NCI-H146 treated with DMSO at 0.1 percent for 48 hours (cell line): ENCODE measurements around the gene ALB.
A peak's percentile ranks its signal among the peaks of the same experiment; 100 is the strongest.

Experiments
- DNase-seq: peaks from one replicate; lab custom pipeline; 2025; ENCODE audit not compliant: unreplicated experiment; lab: John Stamatoyannopoulos, UW

Gene ALB

GRCh38 chr4:73408181-73408867 is 4.2 kb downstream of the ALB start:
- no peak for DNase-seq

- DNase-seq: no peak
Observed at GRCh38 chr4:73409012-73409862, 5.2 kb downstream of the ALB start.

- DNase-seq: no peak
Observed at GRCh38 chr4:73409978-73410548, 6.0 kb downstream of the ALB start.

GRCh38 chr4:73410916-73411730 is 7.0 kb downstream of the ALB start:
- DNase-seq: no peak

DNA sequence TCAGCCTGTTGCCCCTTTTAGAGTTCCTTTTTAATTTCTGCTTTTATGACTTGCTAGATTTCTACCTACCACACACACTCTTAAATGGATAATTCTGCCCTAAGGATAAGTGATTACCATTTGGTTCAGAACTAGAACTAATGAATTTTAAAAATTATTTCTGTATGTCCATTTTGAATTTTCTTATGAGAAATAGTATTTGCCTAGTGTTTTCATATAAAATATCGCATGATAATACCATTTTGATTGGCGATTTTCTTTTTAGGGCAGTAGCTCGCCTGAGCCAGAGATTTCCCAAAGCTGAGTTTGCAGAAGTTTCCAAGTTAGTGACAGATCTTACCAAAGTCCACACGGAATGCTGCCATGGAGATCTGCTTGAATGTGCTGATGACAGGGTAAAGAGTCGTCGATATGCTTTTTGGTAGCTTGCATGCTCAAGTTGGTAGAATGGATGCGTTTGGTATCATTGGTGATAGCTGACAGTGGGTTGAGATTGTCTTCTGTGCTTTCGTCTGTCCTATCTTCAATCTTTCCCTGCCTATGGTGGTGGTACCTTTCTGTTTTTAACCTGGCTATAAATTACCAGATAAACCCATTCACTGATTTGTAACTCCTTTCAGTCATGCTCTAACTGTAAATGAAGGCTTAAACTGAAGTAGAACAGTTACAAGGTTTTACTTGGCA is 7.8 kb downstream of the ALB start:
- no peak for DNase-seq

- no peak for DNase-seq
Observed at GRCh38 chr4:73413294-73413755, 9.2 kb downstream of the ALB start.

- no peak for DNase-seq
Observed at GRCh38 chr4:73414936-73415271, 10.8 kb downstream of the ALB start.

DNA sequence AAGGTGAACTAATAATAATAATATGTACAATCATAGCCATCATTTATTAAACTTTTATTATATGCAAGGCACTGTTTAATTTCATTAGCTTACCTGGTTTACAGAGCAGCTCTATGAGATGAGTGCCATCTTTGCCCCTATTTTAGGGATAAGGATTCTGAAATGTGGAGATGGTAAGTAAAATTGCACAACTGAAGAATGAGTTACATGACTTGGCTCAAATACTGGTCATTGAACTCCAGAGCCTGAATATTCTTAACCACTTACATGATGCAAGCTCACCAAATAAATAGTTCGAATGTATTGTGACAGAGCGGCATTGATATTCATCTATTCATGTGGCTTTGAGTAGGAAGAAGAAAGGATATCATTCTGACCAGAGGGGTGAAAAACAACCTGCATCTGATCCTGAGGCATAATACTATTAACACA is 11.7 kb downstream of the ALB start:
- no peak for DNase-seq

- no peak for DNase-seq
Observed at GRCh38 chr4:73416423-73417087, 12.5 kb downstream of the ALB start.

- no peak for DNase-seq
Observed at GRCh38 chr4:73417342-73417741, 13.3 kb downstream of the ALB start.

DNA sequence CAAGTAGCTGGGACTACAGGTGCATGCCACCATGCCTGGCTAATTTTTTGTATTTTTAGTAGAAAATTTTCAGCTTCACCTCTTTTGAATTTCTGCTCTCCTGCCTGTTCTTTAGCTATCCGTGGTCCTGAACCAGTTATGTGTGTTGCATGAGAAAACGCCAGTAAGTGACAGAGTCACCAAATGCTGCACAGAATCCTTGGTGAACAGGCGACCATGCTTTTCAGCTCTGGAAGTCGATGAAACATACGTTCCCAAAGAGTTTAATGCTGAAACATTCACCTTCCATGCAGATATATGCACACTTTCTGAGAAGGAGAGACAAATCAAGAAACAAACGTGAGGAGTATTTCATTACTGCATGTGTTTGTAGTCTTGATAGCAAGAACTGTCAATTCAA is 13.9 kb downstream of the ALB start:
- no peak for DNase-seq

- no peak for DNase-seq
Observed at GRCh38 chr4:73418677-73419076, 14.6 kb downstream of the ALB start.

DNA sequence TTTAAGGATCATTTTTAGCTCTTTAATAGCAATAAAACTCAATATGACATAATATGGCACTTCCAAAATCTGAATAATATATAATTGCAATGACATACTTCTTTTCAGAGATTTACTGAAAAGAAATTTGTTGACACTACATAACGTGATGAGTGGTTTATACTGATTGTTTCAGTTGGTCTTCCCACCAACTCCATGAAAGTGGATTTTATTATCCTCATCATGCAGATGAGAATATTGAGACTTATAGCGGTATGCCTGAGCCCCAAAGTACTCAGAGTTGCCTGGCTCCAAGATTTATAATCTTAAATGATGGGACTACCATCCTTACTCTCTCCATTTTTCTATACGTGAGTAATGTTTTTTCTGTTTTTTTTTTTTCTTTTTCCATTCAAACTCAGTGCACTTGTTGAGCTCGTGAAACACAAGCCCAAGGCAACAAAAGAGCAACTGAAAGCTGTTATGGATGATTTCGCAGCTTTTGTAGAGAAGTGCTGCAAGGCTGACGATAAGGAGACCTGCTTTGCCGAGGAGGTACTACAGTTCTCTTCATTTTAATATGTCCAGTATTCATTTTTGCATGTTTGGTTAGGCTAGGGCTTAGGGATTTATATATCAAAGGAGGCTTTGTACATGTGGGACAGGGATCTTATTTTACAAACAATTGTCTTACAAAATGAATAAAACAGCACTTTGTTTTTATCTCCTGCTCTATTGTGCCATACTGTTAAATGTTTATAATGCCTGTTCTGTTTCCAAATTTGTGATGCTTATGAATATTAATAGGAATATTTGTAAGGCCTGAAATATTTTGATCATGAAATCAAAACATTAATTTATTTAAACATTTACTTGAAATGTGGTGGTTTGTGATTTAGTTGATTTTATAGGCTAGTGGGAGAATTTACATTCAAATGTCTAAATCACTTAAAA is 15.3 kb downstream of the ALB start:
- no peak for DNase-seq

- DNase-seq: no peak
Observed at GRCh38 chr4:73420615-73421014, 16.5 kb downstream of the ALB start.

DNA sequence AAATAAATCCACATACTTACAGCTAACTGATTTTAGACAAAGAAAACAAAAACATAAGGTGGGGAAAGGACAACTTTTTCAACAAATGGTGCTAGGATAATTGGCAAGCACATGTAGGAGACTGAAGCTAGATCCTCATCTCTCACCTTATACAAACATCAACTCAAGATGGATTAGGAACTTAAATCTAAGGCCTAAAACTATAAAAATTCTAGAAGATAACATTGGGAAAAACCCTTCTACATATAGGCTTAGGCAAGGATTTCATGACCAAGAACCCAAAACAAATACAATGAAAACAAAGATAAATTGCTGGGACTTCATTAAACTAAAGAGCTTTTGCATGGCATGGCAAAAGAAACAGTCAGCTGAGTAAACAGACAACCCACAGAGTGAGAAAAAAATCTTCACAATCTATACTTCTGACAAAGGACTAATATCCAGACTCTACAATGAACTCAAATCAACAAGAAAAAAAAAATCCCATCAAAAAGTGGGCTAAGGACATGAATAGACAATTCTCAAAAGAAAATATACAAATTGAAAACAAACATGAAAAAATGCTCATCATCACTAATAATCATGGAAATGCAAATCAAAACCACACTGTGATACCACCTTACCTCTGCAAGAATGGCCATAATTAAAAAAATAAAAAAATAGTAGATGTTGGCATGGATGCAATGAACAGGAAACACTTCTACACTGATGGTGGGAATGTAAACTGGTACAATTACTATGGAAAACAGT is 17.8 kb downstream of the ALB start:
- DNase-seq: peak; percentile 55

DNA sequence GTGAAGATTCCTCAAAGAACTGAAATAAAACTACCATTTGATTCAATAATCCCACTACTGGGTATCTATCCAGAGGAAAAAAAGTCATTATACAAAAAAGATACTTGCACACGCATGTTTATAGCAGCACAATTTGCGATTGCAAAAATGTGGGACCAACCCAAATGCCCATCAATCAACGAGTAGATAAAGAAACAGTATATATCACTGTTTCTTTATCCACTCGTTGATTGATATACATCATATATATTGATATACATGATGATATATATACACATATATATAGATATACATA is 18.3 kb downstream of the ALB start:
- DNase-seq: no peak

GRCh38 chr4:73423184-73423583 is 19.1 kb downstream of the ALB start:
- DNase-seq: no peak

DNA sequence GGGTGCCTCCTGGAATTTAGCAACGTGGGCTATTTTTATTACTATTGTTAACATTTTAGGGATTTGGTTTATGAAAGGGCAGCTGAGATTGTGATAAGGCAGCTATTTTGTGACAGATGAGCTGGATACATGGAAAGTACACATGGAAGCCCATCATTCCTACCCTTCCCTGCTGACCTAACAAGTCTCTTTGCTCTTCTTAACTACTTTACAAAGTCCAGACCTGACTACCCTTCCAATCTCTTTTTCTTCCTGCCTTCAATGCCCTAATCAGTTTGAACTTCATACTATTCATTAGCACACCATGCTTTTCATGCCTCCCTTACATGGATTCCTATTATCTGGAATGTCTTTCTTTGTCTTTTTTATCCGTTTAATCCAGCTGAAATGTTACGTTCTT is 22.6 kb downstream of the ALB start:
- DNase-seq: no peak

GRCh38 chr4:73429118-73429517 is 25.0 kb downstream of the ALB start:
- DNase-seq: no peak
